H1 (cell line): ENCODE data around the gene CREB3. TPM values are rescaled to one million over a fixed set of nuclear protein-coding genes. Genes with fewer than 3 reads are reported as not detected.

Source experiments
- BCL11A ChIP-seq, 2 experiments: IDR thresholded peaks; one replicate each; pipeline ENCODE4 v1.6.1; 2011; ENCODE audit warnings: low read depth in 2 of 2, low read length in 2 of 2, mild to moderate bottlenecking in 2 of 2
- BRCA1 ChIP-seq: IDR thresholded peaks from 2 replicates; pipeline ENCODE4 v1.6.1; 2012; ENCODE audit warnings: low read depth, low read length, improper control_type of control experiment
- CBX5 ChIP-seq: fragments of 300-800, 300-1000 bp; sonication (generic); IDR thresholded peaks from 2 replicates; pipeline ENCODE4 v1.7.1; 2016; ENCODE audit warnings: antibody characterized with exemption, low read length, low read depth
- CEBPB ChIP-seq: IDR thresholded peaks from 2 replicates; pipeline ENCODE4 v1.6.1; 2012; ENCODE audit warnings: low read depth, low read length
- CHD1 ChIP-seq: IDR thresholded peaks from 2 replicates; pipeline ENCODE4 v1.6.1; 2012; ENCODE audit warnings: low read depth, low read length, improper control_type of control experiment
- EP300 ChIP-seq, 2 experiments: IDR thresholded peaks; 1 replicate in 1 of 2; 2 replicates in 1 of 2; pipeline ENCODE4 v1.6.1; 2011 to 2012; ENCODE audit warnings: low read depth in 2 of 2, low read length in 2 of 2, mild to moderate bottlenecking in 2 of 2, borderline replicate concordance in 1 of 2, inconsistent platforms in 1 of 2, moderate library complexity in 1 of 2
- EZH2 ChIP-seq: fragments of 200-600 bp; sonication (generic); IDR thresholded peaks from 2 replicates; pipeline ENCODE4 v1.7.1; 2012; ENCODE audit warnings: low read depth, mild to moderate bottlenecking, moderate library complexity, low read length, inconsistent platforms; ENCODE audit not compliant: severe bottlenecking
- FOSL1 ChIP-seq: IDR thresholded peaks from 2 replicates; pipeline ENCODE4 v1.6.1; 2011; ENCODE audit warnings: mild to moderate bottlenecking, low read depth, low read length, moderate library complexity; ENCODE audit not compliant: insufficient read depth
- GTF2F1 ChIP-seq: IDR thresholded peaks from 2 replicates; pipeline ENCODE4 v1.6.1; 2012; ENCODE audit warnings: low read depth, low read length, improper control_type of control experiment, borderline replicate concordance
- HDAC2 ChIP-seq, 2 experiments: fragments of 300-600 bp in 1 of 2; sonication (generic) in 1 of 2; IDR thresholded peaks; 2 replicates each; pipeline ENCODE4 v1.6.1; 2011 to 2012; ENCODE audit warnings: low read depth in 2 of 2, low read length in 2 of 2, mild to moderate bottlenecking in 2 of 2, moderate library complexity in 2 of 2, borderline replicate concordance in 1 of 2, inconsistent platforms in 1 of 2
- JUND ChIP-seq: IDR thresholded peaks from 2 replicates; pipeline ENCODE4 v1.6.1; 2011; ENCODE audit warnings: mild to moderate bottlenecking, improper control_type of control experiment, low read length
- KDM5A ChIP-seq: fragments of 200-600 bp; IDR thresholded peaks from 2 replicates; pipeline ENCODE4 v1.7.1; 2012; ENCODE audit warnings: mild to moderate bottlenecking, low read length, inconsistent platforms, mixed read lengths
- MAFK ChIP-seq: IDR thresholded peaks from 2 replicates; pipeline ENCODE4 v1.6.1; 2012; ENCODE audit warnings: low read depth, mild to moderate bottlenecking, improper control_type of control experiment, low read length
- NRF1 ChIP-seq: IDR thresholded peaks from 2 replicates; pipeline ENCODE4 v1.6.1; 2011; ENCODE audit warnings: mild to moderate bottlenecking, low read depth, low read length, improper control_type of control experiment
- PHF8 ChIP-seq: fragments of 200-600 bp; sonication (generic); conservative IDR thresholded peaks from 2 replicates; pipeline ENCODE4 v1.7.1; 2012; ENCODE audit warnings: low read depth, mild to moderate bottlenecking, inconsistent platforms, low read length, moderate library complexity
- POLR2A ChIP-seq, 2 experiments: IDR thresholded peaks; 1 replicate in 1 of 2; 2 replicates in 1 of 2; pipeline ENCODE4 v1.6.1; 2011; ENCODE audit warnings: low read depth in 2 of 2, low read length in 2 of 2, mild to moderate bottlenecking in 2 of 2; ENCODE audit errors: control extremely low read depth in 1 of 2
- POU5F1 ChIP-seq: IDR thresholded peaks from 2 replicates; pipeline ENCODE4 v1.6.1; 2011; ENCODE audit warnings: low read depth, mild to moderate bottlenecking, low read length, moderate library complexity
- RAD21 ChIP-seq, 2 experiments: IDR thresholded peaks in 1 of 2; conservative IDR thresholded peaks in 1 of 2; 2 replicates each; pipeline ENCODE4 v1.6.1; 2011; ENCODE audit warnings: low read depth in 2 of 2, low read length in 2 of 2, improper control_type of control experiment in 1 of 2, inconsistent platforms in 1 of 2, mild to moderate bottlenecking in 1 of 2, moderate library complexity in 1 of 2
- RXRA ChIP-seq: IDR thresholded peaks from 2 replicates; pipeline ENCODE4 v1.6.1; 2011; ENCODE audit warnings: low read depth, mild to moderate bottlenecking, low read length, moderate library complexity; ENCODE audit not compliant: insufficient read depth
- SAP30 ChIP-seq: fragments of 300-600 bp; sonication (generic); IDR thresholded peaks from 2 replicates; pipeline ENCODE4 v1.7.1; 2012; ENCODE audit warnings: low read length, moderate library complexity, mild to moderate bottlenecking, inconsistent platforms; ENCODE audit not compliant: insufficient read depth, insufficient replicate concordance
- SP4 ChIP-seq: IDR thresholded peaks from 2 replicates; pipeline ENCODE4 v1.6.1; 2012; ENCODE audit warnings: low read length, inconsistent platforms
- TAF1 ChIP-seq: IDR thresholded peaks from 2 replicates; pipeline ENCODE4 v1.6.1; 2011; ENCODE audit warnings: mild to moderate bottlenecking, low read depth, low read length
- TAF7 ChIP-seq: optimal IDR thresholded peaks from 2 replicates; pipeline ENCODE3; 2011; ENCODE audit warnings: low read depth, mild to moderate bottlenecking, inconsistent platforms, low read length, moderate library complexity, borderline replicate concordance
- TEAD4 ChIP-seq: IDR thresholded peaks from 2 replicates; pipeline ENCODE4 v1.6.1; 2012; ENCODE audit warnings: low read depth, low read length, inconsistent platforms, mixed read lengths
- ZNF274 ChIP-seq: IDR thresholded peaks from 2 replicates; pipeline ENCODE4 v1.7.0; 2012; ENCODE audit warnings: low read length, borderline replicate concordance; ENCODE audit errors: extremely low read depth
- polyA plus RNA-seq, 7 experiments: library from polyadenylated mRNA; depleted of rRNA in 3 of 7; stranded (reverse) in 5 of 7; unstranded in 2 of 7; fragments of >200 nt in 5 of 7; fragments of 200-250 nt in 2 of 7; gene quantifications; 1 replicate in 5 of 7; 2 replicates in 1 of 7; 4 replicates in 1 of 7; pipeline versions ENCODE4 v1.2.1 to v1.2.3, GENCODE V29; 2011 to 2013; ENCODE audit warnings: missing spikeins in 2 of 7, mixed read lengths in 2 of 7
- total RNA-seq: library from RNA; stranded (reverse); fragmentation: NEBNext Ultra II Directional; extraction: Animal tissue kit (Norgen Biotek cat#: 25700); gene quantifications from 2 replicates; pipeline ENCODE4 v1.2.1, GENCODE V29; 2021
- TF ChIP-seq, protein P1 (sequence below): IDR thresholded peaks from 2 replicates; pipeline ENCODE4 v1.6.1; 2012; ENCODE audit warnings: inconsistent platforms

CREB3 gene
- total and polyA plus RNA-seq, 2 of the 8 experiments (the other 6 are each of a cell fraction or from before 2014, with no cell fraction given) = 24.4 to 25.7 TPM

DNA sequence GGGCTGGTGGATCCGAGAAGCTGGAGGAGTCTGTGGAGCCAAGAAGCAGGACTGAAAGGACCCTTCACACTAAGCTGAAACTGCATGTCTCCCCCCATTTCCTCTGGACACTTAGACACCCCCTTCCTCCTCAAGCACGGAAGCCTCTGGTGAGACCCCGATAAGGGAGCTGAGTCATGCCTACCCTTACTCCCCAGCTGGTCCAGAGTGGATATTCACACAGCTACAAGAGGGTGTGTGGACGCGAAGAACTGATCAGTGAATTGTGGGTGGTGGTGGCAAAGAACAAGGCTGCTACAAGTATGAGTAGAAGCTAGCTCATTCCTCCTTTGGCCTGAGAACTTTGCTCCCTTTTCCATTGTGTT, 4.8 kb upstream of the CREB3 start (continued):
- no peak for TF ChIP-seq NRF1
- TF ChIP-seq TAF7 = no peak
- no peak for TF ChIP-seq POU5F1
- TF ChIP-seq TAF1 = peak; percentile 20; the same call in 1 of the 2 replicates
- no peak for TF ChIP-seq RXRA
- no peak for TF ChIP-seq POLR2A (IDR thresholded peaks at IDR 0.05; ENCODE audit: control extremely low read depth in 1 of 2, low read depth in 2 of 2, low read length in 2 of 2)
- peak; percentile 22; the same call in 1 of the 2 replicates for TF ChIP-seq SP4
- TF ChIP-seq, protein P1, sequence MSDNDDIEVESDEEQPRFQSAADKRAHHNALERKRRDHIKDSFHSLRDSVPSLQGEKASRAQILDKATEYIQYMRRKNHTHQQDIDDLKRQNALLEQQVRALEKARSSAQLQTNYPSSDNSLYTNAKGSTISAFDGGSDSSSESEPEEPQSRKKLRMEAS = no peak
- no peak for TF ChIP-seq CEBPB
- no peak for TF ChIP-seq EP300 (IDR thresholded peaks at IDR 0.05; ENCODE audit: borderline replicate concordance in 1 of 2, low read depth in 2 of 2, low read length in 2 of 2)
- no peak for TF ChIP-seq RAD21 (IDR thresholded peaks at IDR 0.05 in 1 of 2, conservative IDR thresholded peaks at IDR 0.05 in 1 of 2; ENCODE audit: low read depth in 2 of 2, low read length in 2 of 2)
- TF ChIP-seq HDAC2 (IDR thresholded peaks at IDR 0.05; ENCODE audit: borderline replicate concordance in 1 of 2, low read depth in 2 of 2, low read length in 2 of 2) = no peak
- TF ChIP-seq CBX5 = no peak
- TF ChIP-seq TEAD4 = no peak
- no peak for TF ChIP-seq KDM5A
- no peak for TF ChIP-seq MAFK
- no peak for TF ChIP-seq FOSL1
- TF ChIP-seq SAP30 = no peak
- no peak for TF ChIP-seq CHD1
- no peak for TF ChIP-seq GTF2F1
- TF ChIP-seq BCL11A (IDR thresholded peaks at IDR 0.05; ENCODE audit: low read depth in 2 of 2, low read length in 2 of 2) = no peak
- no peak for TF ChIP-seq JUND
- no peak for TF ChIP-seq ZNF274
- TF ChIP-seq BRCA1 = no peak
- TF ChIP-seq EZH2 = no peak
- no peak for TF ChIP-seq PHF8
